ENCODE results near the gene ETV4. TPM values are rescaled to one million over a fixed set of nuclear protein-coding genes. Genes with fewer than 3 reads are reported as not detected.
A peak's percentile ranks its signal among the peaks of the same experiment; 100 is the strongest.

ETV4 gene
- total and polyA plus RNA-seq, 2 of the 13 experiments (the other 11 are each of a cell fraction or from before 2014, with no cell fraction given): 128 to 330 TPM

GRCh38 chr17:43543300-43543699, 2.8 kb downstream of the ETV4 start (continued):
- TF ChIP-seq FOXO4 (CRISPR knock-in tag; conservative IDR thresholded peaks at IDR 0.05): no peak
- TF ChIP-seq MEIS2 (CRISPR knock-in tag; IDR thresholded peaks at IDR 0.05): no peak
- TF ChIP-seq ELK4 (CRISPR knock-in tag; IDR thresholded peaks at IDR 0.05; ENCODE audit: borderline replicate concordance): no peak
- 0 out of 2 replicates have a peak, but pooled peaks have one; percentile 43 for TF ChIP-seq KDM4B (CRISPR knock-in tag; IDR thresholded peaks at IDR 0.05)
- TF ChIP-seq ZZZ3 (CRISPR knock-in tag; IDR thresholded peaks at IDR 0.05; ENCODE audit: borderline replicate concordance): no peak
- no peak for TF ChIP-seq ARID4A (CRISPR knock-in tag; IDR thresholded peaks at IDR 0.05; ENCODE audit: borderline replicate concordance)
- no peak for TF ChIP-seq FIP1L1 (IDR thresholded peaks at IDR 0.05; ENCODE audit: borderline replicate concordance, insufficient read depth, low read depth, low read length)
- no peak for TF ChIP-seq MLXIP (CRISPR knock-in tag; IDR thresholded peaks at IDR 0.05; ENCODE audit: borderline replicate concordance)
- TF ChIP-seq ZNF607 (CRISPR knock-in tag; IDR thresholded peaks at IDR 0.05; ENCODE audit: borderline replicate concordance): no peak
- no peak for TF ChIP-seq GRHL1 (CRISPR knock-in tag; conservative IDR thresholded peaks at IDR 0.05)
- TF ChIP-seq EZH2 (conservative IDR thresholded peaks at IDR 0.05; ENCODE audit: low read depth, low read length): no peak
